Osteoblast (primary cell): ENCODE measurements around the gene CLSTN2. TPM values are rescaled to one million over a fixed set of nuclear protein-coding genes. Genes with fewer than 3 reads are reported as not detected.

Experiments
- DNase-seq: peaks from one replicate; pipeline ENCODE4 v3.0.0; 2011; ENCODE audit warnings: low spot score, mixed read lengths; ENCODE audit not compliant: insufficient read length; ENCODE audit errors: missing footprints
- H2AFZ ChIP-seq: 2 replicates; pipeline ENCODE4 v1.6.0; 2011; ENCODE audit warnings: mild to moderate bottlenecking, low read length
- H3K27ac ChIP-seq: 2 replicates; pipeline ENCODE4 v1.5.1; 2011; ENCODE audit warnings: mild to moderate bottlenecking, low read depth, low read length, moderate library complexity
- H3K27me3 ChIP-seq: 2 replicates; pipeline ENCODE4 v1.6.0; 2012; ENCODE audit warnings: mild to moderate bottlenecking, control low read depth, inconsistent platforms, low read length, moderate library complexity; ENCODE audit not compliant: insufficient read depth
- H3K36me3 ChIP-seq: 2 replicates; pipeline ENCODE4 v1.5.1; 2011; ENCODE audit warnings: mild to moderate bottlenecking, low read length, control low read depth, moderate library complexity; ENCODE audit not compliant: insufficient read depth
- H3K4me1 ChIP-seq: 2 replicates; pipeline ENCODE4 v1.5.1; 2011; ENCODE audit warnings: mild to moderate bottlenecking, low read length, control low read depth, moderate library complexity; ENCODE audit not compliant: insufficient read depth
- H3K4me2 ChIP-seq: 2 replicates; pipeline ENCODE4 v1.6.0; 2011; ENCODE audit warnings: mild to moderate bottlenecking, low read length; ENCODE audit not compliant: insufficient read depth
- H3K4me3 ChIP-seq: fragments of 200-600 bp; sonication (generic); 3 replicates; pipeline ENCODE4 v1.5.1; 2012; ENCODE audit warnings: mild to moderate bottlenecking, low read length, inconsistent platforms; ENCODE audit not compliant: insufficient read depth
- H3K79me2 ChIP-seq: 2 replicates; pipeline ENCODE4 v1.6.0; 2012; ENCODE audit warnings: mild to moderate bottlenecking, low read length, control low read depth, inconsistent platforms; ENCODE audit not compliant: insufficient read depth
- H3K9me3 ChIP-seq: 2 replicates; pipeline ENCODE4 v1.5.1; 2011; ENCODE audit warnings: low read depth, low read length, control low read depth
- H4K20me1 ChIP-seq: 2 replicates; pipeline ENCODE4 v1.6.0; 2012; ENCODE audit warnings: mild to moderate bottlenecking, low read length, control low read depth; ENCODE audit not compliant: insufficient read depth
- CTCF ChIP-seq: IDR thresholded peaks from 2 replicates; pipeline ENCODE4 v1.5.1; 2011; ENCODE audit warnings: mild to moderate bottlenecking, low read depth, low read length, moderate library complexity; ENCODE audit errors: extremely low read depth
- total RNA-seq: library from RNA; depleted of rRNA; stranded (reverse); fragments of >200 nt; gene quantifications from 2 replicates; pipeline ENCODE4 v1.2.3, GENCODE V29; 2012

Gene CLSTN2
- total RNA-seq, 1 donor: under 0.01 TPM

- H4K20me1 ChIP-seq: no peaks in the 10 kb centered on the region
- no peak overlapping the region for H3K4me3 ChIP-seq
- H3K27me3 ChIP-seq: no peaks in the 10 kb centered on the region
- no peak for TF ChIP-seq CTCF
- DNase-seq: no peak
- H3K27ac ChIP-seq: no peak overlapping the region
- no peak overlapping the region for H3K4me2 ChIP-seq
- H3K4me1 ChIP-seq: no peaks in the 10 kb centered on the region
- H3K79me2 ChIP-seq: no peaks in the 10 kb centered on the region
- no peaks in the 10 kb centered on the region for H3K9me3 ChIP-seq
- no peaks in the 10 kb centered on the region for H3K36me3 ChIP-seq
- H2AFZ ChIP-seq: no peak overlapping the region
Observed at GRCh38 chr3:140021269-140021668, 86.3 kb downstream of the CLSTN2 start.

GRCh38 chr3:140022066-140022770 lies 87.2 kb downstream of the CLSTN2 start:
- H3K9me3 ChIP-seq: no peaks in the 10 kb centered on the region
- H3K27ac ChIP-seq: no peak overlapping the region
- H3K79me2 ChIP-seq: no peaks in the 10 kb centered on the region
- H3K4me3 ChIP-seq: no peak overlapping the region
- H2AFZ ChIP-seq: no peak overlapping the region
- no peak for DNase-seq
- no peaks in the 10 kb centered on the region for H4K20me1 ChIP-seq
- H3K4me2 ChIP-seq: no peak overlapping the region
- H3K4me1 ChIP-seq: no peaks in the 10 kb centered on the region
- H3K36me3 ChIP-seq: no peaks in the 10 kb centered on the region
- TF ChIP-seq CTCF: no peak
- no peaks in the 10 kb centered on the region for H3K27me3 ChIP-seq

- Histone ChIP-seq H3K27ac (no peak overlapping the region), H3K9me3 (no peaks in the 10 kb centered on the region)
- no peak for DNase-seq
Observed at GRCh38 chr3:140023616-140024530, 88.9 kb downstream of the CLSTN2 start.

More at GRCh38 chr3:140023616-140024530, 88.9 kb downstream of the CLSTN2 start:
- H3K4me3 ChIP-seq: no peak overlapping the region
- no peaks in the 10 kb centered on the region for H3K36me3 ChIP-seq
- H3K27me3 ChIP-seq: no peaks in the 10 kb centered on the region
- no peak overlapping the region for H3K4me2 ChIP-seq
- TF ChIP-seq CTCF: no peak
- no peaks in the 10 kb centered on the region for H3K79me2 ChIP-seq
- H4K20me1 ChIP-seq: no peaks in the 10 kb centered on the region
- no peak overlapping the region for H2AFZ ChIP-seq
- H3K4me1 ChIP-seq: no peaks in the 10 kb centered on the region
